Bronchial epithelial cell (primary cell): Measurements from ENCODE around the gene CDK17. TPM values are rescaled to one million over a fixed set of nuclear protein-coding genes. Genes with fewer than 3 reads are reported as not detected.
"Not testable (repeated sequence)": the region's sequence is repeated elsewhere in the genome, so short reads cannot be mapped to it uniquely, and the experiment has no call there.

Experiments used
- DNase-seq: peaks from one replicate; pipeline ENCODE4 v3.0.0-alpha.2; 2010; ENCODE audit warnings: low read depth
- FAIRE-seq: peaks from 2 replicates; lab custom pipeline; 2011; peaks lifted over from hg19 to GRCh38; lab: Jason Lieb, UNC
- H3K27me3 ChIP-seq: 2 replicates; pipeline ENCODE4 v1.5.1; 2011; ENCODE audit warnings: low read length; ENCODE audit not compliant: control insufficient read depth, insufficient read depth
- H3K36me3 ChIP-seq: 2 replicates; pipeline ENCODE4 v1.5.1; 2011; ENCODE audit warnings: low read length; ENCODE audit not compliant: control insufficient read depth, insufficient read depth
- H3K4me3 ChIP-seq: 2 replicates; pipeline ENCODE4 v1.5.1; 2011; ENCODE audit warnings: mild to moderate bottlenecking, low read depth, low read length, control low read depth
- total RNA-seq: library from RNA; depleted of rRNA; stranded (reverse); fragments of >200 nt; gene quantifications from 2 replicates; pipeline ENCODE4 v1.2.1, GENCODE V29; 2014
- TF ChIP-seq, protein P1 (sequence below): IDR thresholded peaks from 2 replicates; pipeline ENCODE4 v1.5.1; 2011; ENCODE audit warnings: mild to moderate bottlenecking, moderate library complexity, low read length, control low read depth, inconsistent platforms; ENCODE audit not compliant: insufficient read depth, severe bottlenecking

The CDK17 gene
- total RNA-seq, 1 donor from 2014 or later: 34.5 TPM

DNA sequence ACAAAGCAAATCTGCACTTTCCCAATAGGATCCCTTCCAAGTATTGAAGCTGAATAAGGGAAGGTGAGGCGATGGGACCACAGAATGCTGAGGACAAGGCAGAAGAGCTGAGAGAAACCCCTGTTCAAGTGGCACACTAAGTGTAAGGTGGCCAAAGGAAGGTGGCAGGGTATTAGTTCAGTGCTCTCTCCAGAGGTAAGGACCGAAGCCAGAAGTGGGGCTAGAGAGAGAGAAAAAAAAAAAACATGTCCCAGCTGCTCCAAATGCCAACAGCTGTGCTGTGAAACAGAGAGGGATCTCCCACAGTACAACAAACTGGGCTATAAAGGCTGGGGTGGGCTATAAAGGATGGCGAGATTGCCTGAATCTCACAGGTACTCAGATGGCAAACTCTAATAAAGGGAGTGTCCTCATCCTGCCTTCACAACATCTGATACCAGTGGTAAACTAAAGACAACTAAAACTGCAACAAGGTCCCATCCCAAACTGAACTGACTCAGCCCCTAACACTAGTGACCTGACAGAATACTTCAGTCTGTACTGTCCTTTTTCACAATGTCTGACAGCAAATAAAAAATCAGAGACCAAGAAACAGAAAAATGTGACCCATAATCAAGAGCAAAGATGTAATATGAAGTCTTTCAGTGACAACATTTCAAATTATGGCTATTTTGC lies 47.9 kb downstream of the CDK17 start:
- Histone ChIP-seq H3K27me3 (no peaks in the 10 kb centered on the region), H3K4me3 (no peak overlapping the region), H3K36me3 (no peaks in the 10 kb centered on the region)
- TF ChIP-seq, protein P1, sequence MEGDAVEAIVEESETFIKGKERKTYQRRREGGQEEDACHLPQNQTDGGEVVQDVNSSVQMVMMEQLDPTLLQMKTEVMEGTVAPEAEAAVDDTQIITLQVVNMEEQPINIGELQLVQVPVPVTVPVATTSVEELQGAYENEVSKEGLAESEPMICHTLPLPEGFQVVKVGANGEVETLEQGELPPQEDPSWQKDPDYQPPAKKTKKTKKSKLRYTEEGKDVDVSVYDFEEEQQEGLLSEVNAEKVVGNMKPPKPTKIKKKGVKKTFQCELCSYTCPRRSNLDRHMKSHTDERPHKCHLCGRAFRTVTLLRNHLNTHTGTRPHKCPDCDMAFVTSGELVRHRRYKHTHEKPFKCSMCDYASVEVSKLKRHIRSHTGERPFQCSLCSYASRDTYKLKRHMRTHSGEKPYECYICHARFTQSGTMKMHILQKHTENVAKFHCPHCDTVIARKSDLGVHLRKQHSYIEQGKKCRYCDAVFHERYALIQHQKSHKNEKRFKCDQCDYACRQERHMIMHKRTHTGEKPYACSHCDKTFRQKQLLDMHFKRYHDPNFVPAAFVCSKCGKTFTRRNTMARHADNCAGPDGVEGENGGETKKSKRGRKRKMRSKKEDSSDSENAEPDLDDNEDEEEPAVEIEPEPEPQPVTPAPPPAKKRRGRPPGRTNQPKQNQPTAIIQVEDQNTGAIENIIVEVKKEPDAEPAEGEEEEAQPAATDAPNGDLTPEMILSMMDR: no peak
- no peak for FAIRE-seq
- DNase-seq: no peak

DNA sequence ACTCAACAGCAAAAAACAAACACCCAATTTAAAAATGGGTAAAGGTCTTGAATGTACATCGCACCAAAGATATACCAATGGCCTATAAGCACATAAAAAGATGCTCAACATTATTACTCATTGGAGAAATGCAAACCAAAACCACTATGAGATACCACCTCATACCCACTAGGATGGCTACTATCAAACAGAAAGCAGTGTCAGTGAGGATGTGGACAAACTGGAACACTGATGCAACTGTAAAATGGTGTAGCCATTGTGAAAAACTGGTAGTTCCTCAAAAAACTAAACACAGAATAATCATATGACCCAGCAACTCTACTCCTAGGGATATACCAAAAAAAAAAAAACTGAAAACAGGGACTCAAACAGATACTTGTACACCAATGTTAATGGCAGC lies 49.3 kb downstream of the CDK17 start:
- TF ChIP-seq, protein P1: no peak
- DNase-seq (no peak), FAIRE-seq (no peak)
- Histone ChIP-seq H3K27me3 (no peaks in the 10 kb centered on the region), H3K36me3 (no peaks in the 10 kb centered on the region), H3K4me3 (no peak overlapping the region)

DNA sequence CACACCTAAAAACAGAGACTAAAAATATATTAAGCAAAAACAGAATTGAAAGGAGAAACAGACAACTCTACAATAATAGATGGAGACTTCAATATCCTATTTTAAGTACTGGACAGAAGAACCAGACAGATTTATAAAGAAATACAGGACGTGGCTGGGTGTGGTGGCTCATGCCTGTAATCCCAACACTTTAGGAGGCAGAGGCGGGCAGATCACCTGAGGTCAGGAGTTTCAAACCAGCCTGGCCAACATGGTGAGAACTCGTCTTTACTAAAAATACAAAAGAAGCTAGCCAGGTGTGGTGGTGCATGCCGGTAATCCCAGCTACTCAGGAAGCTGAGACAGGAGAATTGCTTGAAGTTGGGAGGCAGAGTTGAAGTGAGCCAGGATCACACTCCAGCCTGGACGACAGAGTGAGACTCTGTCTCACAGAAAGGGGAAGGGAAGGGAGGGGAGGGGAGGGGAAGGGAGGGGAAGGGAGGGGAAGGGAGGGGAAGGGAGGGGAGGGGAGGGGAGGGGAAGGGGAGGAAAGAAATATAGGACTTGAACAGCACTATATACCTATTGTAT lies 53.0 kb downstream of the CDK17 start:
- no peak for FAIRE-seq
- Histone ChIP-seq H3K36me3 (no peaks in the 10 kb centered on the region), H3K27me3 (no peaks in the 10 kb centered on the region), H3K4me3 (no peak overlapping the region)
- TF ChIP-seq, protein P1: no peak
- no peak for DNase-seq

DNA sequence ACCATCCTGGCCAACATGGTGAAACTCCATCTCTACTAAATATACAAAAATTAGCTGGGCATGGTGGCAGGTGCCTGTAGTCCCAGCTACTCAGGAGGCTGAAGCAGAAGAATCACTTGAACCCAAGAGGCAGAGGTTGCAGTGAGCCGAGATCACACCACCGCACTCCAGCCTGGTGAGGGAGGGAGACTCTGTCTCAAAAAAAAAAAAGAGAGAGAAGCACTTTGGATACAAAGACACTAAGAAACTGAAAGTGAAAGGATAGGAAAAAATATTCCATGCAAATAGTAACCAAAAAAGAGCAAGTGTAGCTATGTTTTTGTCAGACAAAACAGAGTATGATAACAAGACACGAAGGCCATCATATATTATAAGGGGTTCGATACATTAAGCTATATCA lies 53.5 kb downstream of the CDK17 start:
- H3K36me3 ChIP-seq, H3K27me3 ChIP-seq, DNase-seq, FAIRE-seq, H3K4me3 ChIP-seq: not testable (repeated sequence)

DNA sequence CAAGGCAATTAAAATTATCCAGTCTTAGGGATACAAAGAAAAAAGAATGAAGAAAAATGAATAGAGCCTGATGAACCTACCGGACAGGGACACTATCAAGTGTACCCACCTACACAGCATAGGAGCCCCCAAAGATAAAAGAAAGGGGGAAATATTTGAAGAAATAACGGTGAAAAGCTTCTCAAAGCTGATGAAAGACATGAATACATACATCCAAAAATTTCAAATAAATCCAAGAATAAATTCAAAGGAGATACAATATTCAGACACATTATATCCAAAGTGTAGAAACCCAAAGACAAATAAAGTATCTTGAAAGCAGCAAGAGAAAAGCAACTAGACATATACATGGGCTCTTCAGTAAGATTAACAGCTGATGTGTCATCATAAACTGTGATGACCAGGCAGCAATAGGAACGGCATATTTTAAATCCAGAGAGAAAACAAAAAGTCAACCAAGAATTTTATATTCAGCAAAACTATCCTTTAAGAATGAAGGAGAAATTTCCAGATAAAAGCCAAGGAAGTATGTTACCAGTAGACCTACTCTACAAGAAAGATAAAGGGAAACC lies 56.0 kb downstream of the CDK17 start:
- DNase-seq (no peak), FAIRE-seq (no peak)
- no peak overlapping the region for H3K4me3 ChIP-seq
- H3K36me3 ChIP-seq: no peaks in the 10 kb centered on the region
- TF ChIP-seq, protein P1: no peak
- H3K27me3 ChIP-seq: no peaks in the 10 kb centered on the region

DNA sequence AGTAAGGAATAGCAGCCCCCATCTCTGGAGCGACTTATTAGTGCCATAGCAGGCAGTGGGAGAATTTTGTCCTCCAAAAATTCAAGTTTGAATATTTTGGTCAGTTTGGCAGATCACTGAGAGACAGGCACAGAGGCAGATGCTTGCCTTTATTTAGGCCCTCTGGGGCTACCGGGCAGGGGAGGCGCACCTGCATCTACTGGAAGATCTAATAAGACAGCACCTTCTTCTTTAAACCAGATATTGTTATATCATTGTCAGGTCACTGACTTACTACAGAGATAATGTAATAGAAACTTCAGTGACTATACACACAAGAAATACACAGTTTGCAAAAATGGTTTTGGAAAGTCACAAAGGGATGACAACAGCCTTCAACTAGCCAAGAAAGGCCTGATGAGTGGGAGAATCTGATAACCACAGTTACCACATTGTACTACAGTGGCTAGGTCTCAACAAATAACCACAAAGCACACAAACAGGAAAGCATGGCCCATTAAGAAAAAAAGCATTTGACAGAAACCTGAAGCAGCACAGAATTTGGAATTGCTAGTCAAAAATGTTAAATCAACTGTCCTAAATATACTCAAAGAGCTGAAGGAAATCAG lies 56.8 kb downstream of the CDK17 start:
- no peaks in the 10 kb centered on the region for H3K36me3 ChIP-seq
- no peak overlapping the region for H3K4me3 ChIP-seq
- no peak for FAIRE-seq
- DNase-seq: no peak
- no peaks in the 10 kb centered on the region for H3K27me3 ChIP-seq
- TF ChIP-seq, protein P1: no peak

DNA sequence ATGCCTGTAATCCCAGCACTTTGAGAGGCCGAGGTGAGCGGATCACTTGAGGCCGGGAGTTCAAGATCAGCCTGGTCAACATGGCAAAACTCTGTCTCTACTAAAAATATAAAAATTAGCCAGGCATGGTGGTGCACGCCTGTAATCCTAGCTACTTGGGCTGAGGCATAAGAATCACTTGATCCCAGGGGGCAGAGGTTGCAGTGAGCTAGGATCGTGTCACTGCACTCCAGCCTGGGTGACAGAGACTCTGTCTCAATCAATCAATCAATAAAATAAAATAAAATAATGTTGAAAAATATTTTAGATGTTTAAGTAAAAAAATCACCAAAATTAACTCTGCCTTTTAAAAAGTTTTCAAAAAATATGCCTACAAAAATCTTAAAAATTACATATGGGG lies 60.6 kb downstream of the CDK17 start:
- H3K27me3 ChIP-seq, DNase-seq, H3K36me3 ChIP-seq, FAIRE-seq, H3K4me3 ChIP-seq: not testable (repeated sequence)
